IMR-90 (cell line): Measurements from ENCODE around the gene PRR23E. TPM values are rescaled to one million over a fixed set of nuclear protein-coding genes. Genes with fewer than 3 reads are reported as not detected.

Experiments
- ATAC-seq: fragments of 200-7000 bp; cut with Tn5 transposase; 2 replicates; pipeline ENCODE4 v1.9.1; 2020; ENCODE audit warnings: low read depth, mild to moderate bottlenecking, moderate library complexity
- BruUV-seq: library from RNA; stranded (reverse); fragments of 400-500 nt; replicated peaks from 2 replicates; lab custom pipeline; 2021; lab: Mats Ljungman, UMichigan
- CTCF ChIA-PET: fragments of 300-600 bp; formaldehyde crosslinking; extraction: SDS; loops from one replicate; lab custom pipeline; 2021; ENCODE audit warnings: antibody characterized with exemption; lab: Yijun Ruan, JAX
- POLR2A ChIA-PET: fragments of 300-600 bp; sonication (Branson Sonifier 250); formaldehyde crosslinking; loops from one replicate; lab custom pipeline; 2022; ENCODE audit warnings: antibody characterized with exemption; ENCODE audit not compliant: unreplicated experiment; lab: Charles Lee
- DNase-seq: peaks from one replicate; pipeline ENCODE4 v3.0.0; 2013
- H2AFZ ChIP-seq: replicated peaks from 2 replicates; pipeline ENCODE3; 2013; ENCODE audit warnings: low read length, mild to moderate bottlenecking; ENCODE audit not compliant: poor library complexity
- H2AK5ac ChIP-seq: 2 replicates; pipeline ENCODE4 v1.6.1; 2013; ENCODE audit warnings: low read depth, low read length, inconsistent platforms
- H2AK9ac ChIP-seq: replicated peaks from 2 replicates; pipeline ENCODE3; 2013; ENCODE audit warnings: mild to moderate bottlenecking, low read depth, low read length, moderate library complexity; ENCODE audit not compliant: poor library complexity
- H2BK120ac ChIP-seq: 2 replicates; pipeline ENCODE4 v1.6.1; 2013; ENCODE audit warnings: low read depth, low read length, inconsistent platforms
- H2BK15ac ChIP-seq: 3 replicates; pipeline ENCODE4 v1.6.1; 2013; ENCODE audit warnings: low read depth, low read length, inconsistent platforms
- H2BK20ac ChIP-seq: 2 replicates; pipeline ENCODE4 v1.6.1; 2013; ENCODE audit warnings: low read depth, mild to moderate bottlenecking, inconsistent platforms, low read length, moderate library complexity
- H2BK5ac ChIP-seq: 2 replicates; pipeline ENCODE4 v1.6.1; 2013; ENCODE audit warnings: mild to moderate bottlenecking, low read depth, low read length, inconsistent platforms; ENCODE audit not compliant: poor library complexity, severe bottlenecking
- H3K14ac ChIP-seq: replicated peaks from 2 replicates; pipeline ENCODE4 v1.6.1; 2013; ENCODE audit warnings: low read depth, low read length, inconsistent platforms
- H3K18ac ChIP-seq: 2 replicates; pipeline ENCODE4 v1.6.1; 2013; ENCODE audit warnings: low read depth, low read length, control low read depth
- H3K23ac ChIP-seq: 2 replicates; pipeline ENCODE4 v1.6.1; 2013; ENCODE audit warnings: low read depth, low read length, inconsistent platforms
- H3K27ac ChIP-seq: 2 replicates; pipeline ENCODE4 v1.5.1; 2013; ENCODE audit warnings: mild to moderate bottlenecking, control low read depth, low read length; ENCODE audit not compliant: insufficient read depth
- H3K27me3 ChIP-seq: 2 replicates; pipeline ENCODE4 v1.6.1; 2013; ENCODE audit warnings: low read length; ENCODE audit not compliant: control insufficient read depth, insufficient read depth
- H3K36me3 ChIP-seq: 2 replicates; pipeline ENCODE4 v1.6.1; 2013; ENCODE audit warnings: low read length, mixed read lengths; ENCODE audit not compliant: control insufficient read depth, insufficient read depth
- H3K4ac ChIP-seq: 2 replicates; pipeline ENCODE4 v1.6.1; 2013; ENCODE audit warnings: low read depth, low read length, inconsistent platforms
- H3K4me1 ChIP-seq: 2 replicates; pipeline ENCODE4 v1.6.1; 2013; ENCODE audit warnings: low read length, mixed read lengths; ENCODE audit not compliant: control insufficient read depth, insufficient read depth
- H3K4me2 ChIP-seq: 2 replicates; pipeline ENCODE4 v1.6.1; 2013; ENCODE audit warnings: low read depth, mild to moderate bottlenecking, control low read depth, low read length, moderate library complexity
- H3K4me3 ChIP-seq: 2 replicates; pipeline ENCODE4 v1.5.1; 2013; ENCODE audit warnings: low read depth, mild to moderate bottlenecking, control low read depth, low read length, moderate library complexity; ENCODE audit not compliant: insufficient read depth
- H3K56ac ChIP-seq: 2 replicates; pipeline ENCODE4 v1.6.1; 2013; ENCODE audit warnings: low read length, inconsistent platforms; ENCODE audit not compliant: insufficient read depth; ENCODE audit errors: extremely low read depth
- H3K79me1 ChIP-seq, 2 experiments: 2 replicates each; pipeline ENCODE4 v1.6.1; 2013; ENCODE audit warnings: low read length in 2 of 2, inconsistent platforms in 1 of 2, low read depth in 1 of 2
- H3K9ac ChIP-seq: 2 replicates; pipeline ENCODE4 v1.6.1; 2013; ENCODE audit warnings: low read depth, low read length, control low read depth
- H3K9me1 ChIP-seq: 2 replicates; pipeline ENCODE4 v1.6.1; 2013; ENCODE audit warnings: low read length, inconsistent platforms; ENCODE audit not compliant: insufficient read depth
- H3K9me3 ChIP-seq: 2 replicates; pipeline ENCODE4 v1.6.1; 2013; ENCODE audit warnings: low read length; ENCODE audit not compliant: control insufficient read depth, insufficient read depth
- H4K20me1 ChIP-seq: 2 replicates; pipeline ENCODE4 v1.6.1; 2013; ENCODE audit warnings: low read length, inconsistent platforms; ENCODE audit not compliant: insufficient read depth
- H4K5ac ChIP-seq: 2 replicates; pipeline ENCODE4 v1.6.1; 2013; ENCODE audit warnings: mild to moderate bottlenecking, low read depth, low read length, control low read depth
- H4K8ac ChIP-seq, 2 experiments: 2 replicates each; pipeline ENCODE4 v1.6.1; 2013; ENCODE audit warnings: low read depth in 2 of 2, low read length in 2 of 2, control low read depth in 1 of 2, inconsistent platforms in 1 of 2
- H4K91ac ChIP-seq: 2 replicates; pipeline ENCODE4 v1.6.1; 2013; ENCODE audit warnings: low read depth, low read length, inconsistent platforms; ENCODE audit not compliant: insufficient read depth
- CEBPB ChIP-seq: IDR thresholded peaks from 2 replicates; pipeline ENCODE4 v1.6.1; 2012; ENCODE audit warnings: low read depth, low read length, improper control_type of control experiment
- ELK1 ChIP-seq: fragments of 150-350 bp; IDR thresholded peaks from 2 replicates; pipeline ENCODE4 v1.6.1; 2016; ENCODE audit warnings: low read depth, mild to moderate bottlenecking, low read length, moderate library complexity, borderline replicate concordance
- FOS ChIP-seq: fragments of 150-350 bp; IDR thresholded peaks from 2 replicates; pipeline ENCODE4 v1.6.1; 2016; ENCODE audit warnings: low read depth, low read length
- MAZ ChIP-seq: IDR thresholded peaks from 2 replicates; pipeline ENCODE4 v1.6.1; 2012; ENCODE audit warnings: low read depth, mild to moderate bottlenecking, low read length, improper control_type of control experiment, moderate library complexity, borderline replicate concordance
- NFE2L2 ChIP-seq: fragments of 150-350 bp; IDR thresholded peaks from 2 replicates; pipeline ENCODE4 v1.6.1; 2016; ENCODE audit warnings: low read depth, mild to moderate bottlenecking, low read length
- POLR2A ChIP-seq: IDR thresholded peaks from 2 replicates; pipeline ENCODE4 v1.6.1; 2012; ENCODE audit warnings: mild to moderate bottlenecking, low read depth, low read length
- RCOR1 ChIP-seq: IDR thresholded peaks from 2 replicates; pipeline ENCODE4 v1.6.1; 2012; ENCODE audit warnings: mild to moderate bottlenecking, low read length, improper control_type of control experiment; ENCODE audit not compliant: insufficient replicate concordance
- RFX5 ChIP-seq: IDR thresholded peaks from 2 replicates; pipeline ENCODE4 v1.8.0; 2012; ENCODE audit warnings: low read depth, mild to moderate bottlenecking, low read length, moderate library complexity
- WGBS, 2 experiments: methylation state at CpG; one replicate each; pipeline versions ENCODE4 v1.1.5 to v1.1.7; 2013; ENCODE audit warnings: missing lambda C conversion rate in 2 of 2; ENCODE audit not compliant: insufficient read length in 1 of 2; ENCODE audit errors: extremely low coverage in 2 of 2; 5-methylcytosine and 5-hydroxymethylcytosine counted together
- dilution Hi-C: fragments of 300-500 bp; cut with HindIII; formaldehyde crosslinking; loops from one replicate; pipeline ENCODE4 v1.14.3; 2018; ENCODE audit warnings: low sequenced_read_pairs; ENCODE audit not compliant: unreplicated experiment
- in situ Hi-C: fragments of 300-500 bp; cut with MboI; formaldehyde crosslinking; loops from 3 replicates; pipeline ENCODE4 v1.14.3; 2019; ENCODE audit warnings: low sequenced_read_pairs, inconsistent platforms, mixed read lengths
- intact Hi-C: fragments of 100-400 bp; cut with micrococcal nuclease; formaldehyde crosslinking; loops from 2 replicates; pipeline ENCODE4 v1.10.0; 2022
- polyA plus RNA-seq, 3 experiments: library from polyadenylated mRNA; depleted of rRNA; stranded (reverse); fragments of >200 nt; gene quantifications; 2 replicates each; pipeline ENCODE4 v1.2.3, GENCODE V29; 2012; ENCODE audit warnings: low replicate concordance in 1 of 3
- total RNA-seq: library from RNA; depleted of rRNA; stranded (reverse); fragments of >200 nt; gene quantifications from 2 replicates; pipeline ENCODE4 v1.2.3, GENCODE V29; 2012
- TF ChIP-seq, protein P1 (sequence below): fragments of 150-350 bp; IDR thresholded peaks from 2 replicates; pipeline ENCODE4 v1.6.1; 2017; ENCODE audit warnings: mild to moderate bottlenecking, antibody characterized with exemption, low read length, low read depth

PRR23E gene
- total and polyA plus RNA-seq, 2 of the 4 experiments (the other 2 are of a cell fraction), result not detected

GRCh38 chr3:127187316-127187715, 5.6 kb upstream of the PRR23E start:
- Histone ChIP-seq H3K27me3 (no peaks in the 10 kb centered on the region; the same call in 1 of the 2 replicates), H3K79me1 (no peaks in the 10 kb centered on the region), H3K36me3 (no peaks in the 10 kb centered on the region), H3K4me3 (no peak overlapping the region), H3K4me2 (no peak overlapping the region), H2AFZ (no peak overlapping the region), H4K20me1 (no peaks in the 10 kb centered on the region), H3K4me1 (no peaks in the 10 kb centered on the region), H3K9me3 (no peaks in the 10 kb centered on the region), H2BK20ac (no peak overlapping the region), H2AK5ac (no peak overlapping the region), H2BK15ac (no peak overlapping the region), H3K9ac (no peak overlapping the region), H4K8ac (no peak overlapping the region), H3K14ac (no peak overlapping the region), H3K23ac (no peak overlapping the region), H2BK5ac (no peak overlapping the region), H2BK120ac (no peak overlapping the region), H2AK9ac (no peak overlapping the region), H3K27ac (no peak overlapping the region), H3K9me1 (no peaks in the 10 kb centered on the region), H4K91ac (no peak overlapping the region), H3K56ac (no peak overlapping the region), H3K18ac (no peak overlapping the region), H4K5ac (no peak overlapping the region), H3K4ac (no peak overlapping the region)
- intact Hi-C loops, result no loop called here
- BruUV-seq, result no TSS peak
- CTCF ChIA-PET, result no interaction called here
- POLR2A ChIA-PET, result no interaction called here
- no peak for DNase-seq
- no peak for ATAC-seq
- dilution Hi-C loops, result no loop called here
- no CpG with 5 or more reads among the region's 1 CpG for WGBS, 2 experiments
- TF ChIP-seq RFX5, result no peak
- no peak for TF ChIP-seq CEBPB
- no peak for TF ChIP-seq POLR2A
- TF ChIP-seq MAZ, result no peak
- TF ChIP-seq, protein P1, sequence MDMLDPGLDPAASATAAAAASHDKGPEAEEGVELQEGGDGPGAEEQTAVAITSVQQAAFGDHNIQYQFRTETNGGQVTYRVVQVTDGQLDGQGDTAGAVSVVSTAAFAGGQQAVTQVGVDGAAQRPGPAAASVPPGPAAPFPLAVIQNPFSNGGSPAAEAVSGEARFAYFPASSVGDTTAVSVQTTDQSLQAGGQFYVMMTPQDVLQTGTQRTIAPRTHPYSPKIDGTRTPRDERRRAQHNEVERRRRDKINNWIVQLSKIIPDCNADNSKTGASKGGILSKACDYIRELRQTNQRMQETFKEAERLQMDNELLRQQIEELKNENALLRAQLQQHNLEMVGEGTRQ, result no peak
- TF ChIP-seq ELK1, result no peak
- no peak for TF ChIP-seq NFE2L2
- TF ChIP-seq FOS, result no peak
- TF ChIP-seq RCOR1, result no peak
- in situ Hi-C loops, result no loop called here
